Renal cortex interstitium (tissue), 11 donors: Measurements from ENCODE around the gene HES1. TPM values are rescaled to one million over a fixed set of nuclear protein-coding genes. Genes with fewer than 3 reads are reported as not detected.
A peak's percentile ranks its signal among the peaks of the same experiment; 100 is the strongest.

Experiments
- DNase-seq, 11 donors: peaks; one replicate each; pipeline ENCODE4 v3.0.0-alpha.2; 2013; ENCODE audit warnings: low read depth in 9 of 11, low spot score in 4 of 11; ENCODE audit errors: extremely low read depth in 1 of 11
- polyA plus RNA-seq, 3 donors: library from polyadenylated mRNA; unstranded; fragments of 120-200 nt; gene quantifications; one replicate each; pipeline ENCODE4 v1.2.1, GENCODE V29; 2013; ENCODE audit not compliant: insufficient read length in 3 of 3

HES1 gene
- polyA plus RNA-seq, 3 donors, result 73.7 to 94.9 (median 76.1) TPM

DNA sequence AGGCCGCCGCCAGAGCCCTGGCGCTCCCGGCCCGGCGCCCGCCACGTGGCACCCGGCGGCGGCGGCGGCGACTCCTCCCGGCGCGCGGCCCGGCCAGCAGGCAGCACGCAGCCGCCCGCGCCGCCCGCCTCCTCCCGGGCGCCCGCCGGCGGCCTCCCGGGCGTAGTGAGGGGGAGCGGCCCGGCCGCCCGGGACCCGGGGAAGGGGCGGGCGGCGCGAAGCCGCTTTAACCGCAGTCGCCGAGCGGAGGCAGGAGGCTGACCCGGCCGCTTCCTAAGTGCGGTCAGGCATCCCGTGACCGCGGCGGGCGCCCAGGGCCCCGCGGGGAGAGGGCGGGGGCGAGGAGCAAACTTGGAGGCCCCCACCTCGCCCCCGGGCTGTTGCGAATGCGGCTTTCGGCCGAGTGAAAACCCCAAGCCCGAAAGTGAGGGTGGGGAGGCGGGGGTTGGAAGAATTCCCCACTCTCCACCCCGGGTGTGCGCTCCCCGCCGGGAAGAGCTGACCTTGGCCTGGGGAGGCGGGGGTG, 1.7 kb upstream of the HES1 start:
- DNase-seq, result peak in 5 of 11 donors; percentile 56 to 81 (median 78)

DNA sequence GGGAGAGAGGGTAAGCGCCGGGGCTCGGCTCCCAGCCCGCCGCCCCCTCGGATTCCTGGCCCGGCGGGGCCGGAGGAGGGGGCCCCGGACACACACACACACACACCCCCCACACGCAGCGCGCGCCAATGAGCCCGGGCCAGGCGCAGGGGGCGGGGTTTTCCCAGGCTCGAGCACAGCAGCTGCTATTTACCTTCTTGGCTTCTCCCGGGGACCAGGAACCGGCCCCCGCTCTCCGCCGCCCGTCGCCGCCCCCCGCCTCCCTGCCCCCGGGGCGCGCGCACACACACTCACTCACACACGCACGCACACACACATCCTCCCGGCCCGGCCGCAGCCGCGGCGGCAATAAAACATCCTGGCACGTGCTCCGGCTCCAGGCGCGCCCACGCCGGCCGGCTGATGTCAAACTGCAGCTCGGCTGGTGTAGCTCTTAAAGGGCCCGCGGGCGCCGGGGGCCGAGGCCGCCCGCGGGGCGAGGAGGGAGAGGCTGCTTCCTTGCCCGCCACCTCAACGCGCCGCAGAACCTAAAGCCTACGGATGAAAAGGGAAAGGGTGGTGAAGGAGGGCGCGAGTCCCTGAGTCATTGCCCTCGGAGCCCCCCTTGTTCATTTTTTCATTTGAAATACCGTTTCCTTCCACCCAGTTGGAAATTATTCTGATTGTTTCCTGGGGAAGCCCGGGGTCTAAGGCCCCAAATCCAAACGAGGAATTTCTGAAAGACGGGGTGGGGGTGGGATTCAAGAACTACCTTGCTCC, 1.0 kb upstream of the HES1 start:
- peak in 10 of 11 donors; percentile 83 to 96 (median 94) for DNase-seq

DNA sequence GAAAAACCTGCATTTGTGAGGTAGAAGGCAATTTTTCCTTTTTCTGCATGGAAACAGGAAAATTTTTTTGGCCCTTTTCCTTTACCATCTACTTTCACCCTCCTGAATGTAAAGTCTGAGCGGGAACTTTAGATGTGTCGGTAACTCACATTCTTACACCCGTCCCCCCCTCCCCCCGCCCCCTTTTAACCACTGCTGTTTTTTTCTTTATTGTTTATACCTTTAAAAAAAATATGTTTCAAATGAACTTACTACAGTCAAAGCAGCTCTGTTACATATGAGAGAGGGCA, 487 bp upstream of the HES1 start:
- no peak for DNase-seq

DNA sequence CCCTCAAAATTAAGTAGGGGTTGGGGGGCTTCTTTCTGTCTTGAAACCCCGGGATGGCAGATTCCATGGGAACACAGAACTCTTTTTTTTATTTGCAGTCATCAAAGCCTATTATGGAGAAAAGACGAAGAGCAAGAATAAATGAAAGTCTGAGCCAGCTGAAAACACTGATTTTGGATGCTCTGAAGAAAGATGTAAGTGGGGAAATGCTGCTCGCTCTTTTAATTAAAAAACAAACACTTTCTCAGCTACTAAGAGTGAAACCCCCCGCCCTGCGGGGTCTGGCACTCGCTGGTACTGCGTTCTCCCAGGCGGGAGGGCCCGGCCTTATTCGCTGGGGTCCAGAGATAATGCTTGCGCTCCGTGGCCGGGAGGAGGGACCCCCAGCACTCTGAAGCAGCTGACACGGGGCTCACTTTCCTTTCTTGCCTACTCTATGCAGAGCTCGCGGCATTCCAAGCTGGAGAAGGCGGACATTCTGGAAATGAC, 615 bp downstream of the HES1 start:
- no peak for DNase-seq

DNA sequence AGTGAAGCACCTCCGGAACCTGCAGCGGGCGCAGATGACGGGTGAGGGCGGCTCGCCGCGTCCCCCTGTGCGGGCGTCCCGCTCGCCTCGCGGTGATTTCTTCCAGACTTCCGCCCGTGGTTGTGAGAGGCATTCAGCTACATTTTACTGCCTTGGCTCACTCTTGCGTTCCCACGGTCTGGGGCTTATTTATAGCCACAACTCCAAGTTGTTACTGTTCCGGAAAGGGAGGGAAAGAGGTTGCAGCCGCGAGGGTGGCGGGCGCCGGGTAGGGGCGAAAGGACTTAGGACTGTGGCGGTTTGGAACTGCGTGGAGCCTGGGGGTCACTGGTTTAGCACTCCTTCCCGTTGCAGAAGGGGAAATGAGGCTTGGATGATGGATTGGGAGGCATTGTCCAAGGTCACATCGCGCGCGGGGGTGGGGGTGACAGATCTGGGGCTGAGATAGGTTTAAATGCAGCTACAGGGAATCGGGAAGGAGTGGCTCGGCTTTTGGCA, 1.1 kb downstream of the HES1 start:
- peak in 4 of 11 donors; percentile 58 to 71 (median 66) for DNase-seq

DNA sequence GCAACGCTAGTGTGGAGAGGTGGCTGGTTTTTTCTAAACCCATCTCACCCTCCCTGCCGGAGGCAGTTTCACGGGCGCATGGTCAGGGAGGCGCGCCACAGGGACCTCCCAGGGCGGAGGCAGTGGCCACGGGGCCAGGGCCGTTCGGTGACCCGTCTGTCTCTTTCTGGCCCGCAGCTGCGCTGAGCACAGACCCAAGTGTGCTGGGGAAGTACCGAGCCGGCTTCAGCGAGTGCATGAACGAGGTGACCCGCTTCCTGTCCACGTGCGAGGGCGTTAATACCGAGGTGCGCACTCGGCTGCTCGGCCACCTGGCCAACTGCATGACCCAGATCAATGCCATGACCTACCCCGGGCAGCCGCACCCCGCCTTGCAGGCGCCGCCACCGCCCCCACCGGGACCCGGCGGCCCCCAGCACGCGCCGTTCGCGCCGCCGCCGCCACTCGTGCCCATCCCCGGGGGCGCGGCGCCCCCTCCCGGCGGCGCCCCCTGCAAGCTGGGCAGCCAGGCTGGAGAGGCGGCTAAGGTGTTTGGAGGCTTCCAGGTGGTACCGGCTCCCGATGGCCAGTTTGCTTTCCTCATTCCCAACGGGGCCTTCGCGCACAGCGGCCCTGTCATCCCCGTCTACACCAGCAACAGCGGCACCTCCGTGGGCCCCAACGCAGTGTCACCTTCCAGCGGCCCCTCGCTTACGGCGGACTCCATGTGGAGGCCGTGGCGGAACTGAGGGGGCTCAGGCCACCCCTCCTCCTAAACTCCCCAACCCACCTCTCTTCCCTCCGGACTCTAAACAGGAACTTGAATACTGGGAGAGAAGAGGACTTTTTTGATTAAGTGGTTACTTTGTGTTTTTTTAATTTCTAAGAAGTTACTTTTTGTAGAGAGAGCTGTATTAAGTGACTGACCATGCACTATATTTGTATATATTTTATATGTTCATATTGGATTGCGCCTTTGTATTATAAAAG, 1.8 kb downstream of the HES1 start:
- peak in 1 of 11 donors; percentile 48 for DNase-seq

DNA sequence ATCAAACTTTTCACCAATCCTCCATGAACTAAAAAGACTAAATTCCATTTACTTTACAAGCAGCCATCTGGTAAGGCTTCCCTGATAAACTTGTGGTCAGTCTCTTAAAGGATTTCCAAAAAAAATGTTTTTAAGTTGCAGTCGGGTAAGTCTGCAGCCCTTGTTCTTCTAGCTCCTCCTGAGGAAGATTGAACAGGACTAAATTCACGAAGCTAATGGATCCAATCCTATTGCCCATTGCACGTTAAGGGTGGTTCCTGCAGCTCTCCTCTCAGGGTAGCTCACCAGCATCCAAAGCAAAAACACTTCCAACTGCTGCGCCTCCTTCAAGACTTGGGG, 2.8 kb downstream of the HES1 start:
- no peak for DNase-seq

DNA sequence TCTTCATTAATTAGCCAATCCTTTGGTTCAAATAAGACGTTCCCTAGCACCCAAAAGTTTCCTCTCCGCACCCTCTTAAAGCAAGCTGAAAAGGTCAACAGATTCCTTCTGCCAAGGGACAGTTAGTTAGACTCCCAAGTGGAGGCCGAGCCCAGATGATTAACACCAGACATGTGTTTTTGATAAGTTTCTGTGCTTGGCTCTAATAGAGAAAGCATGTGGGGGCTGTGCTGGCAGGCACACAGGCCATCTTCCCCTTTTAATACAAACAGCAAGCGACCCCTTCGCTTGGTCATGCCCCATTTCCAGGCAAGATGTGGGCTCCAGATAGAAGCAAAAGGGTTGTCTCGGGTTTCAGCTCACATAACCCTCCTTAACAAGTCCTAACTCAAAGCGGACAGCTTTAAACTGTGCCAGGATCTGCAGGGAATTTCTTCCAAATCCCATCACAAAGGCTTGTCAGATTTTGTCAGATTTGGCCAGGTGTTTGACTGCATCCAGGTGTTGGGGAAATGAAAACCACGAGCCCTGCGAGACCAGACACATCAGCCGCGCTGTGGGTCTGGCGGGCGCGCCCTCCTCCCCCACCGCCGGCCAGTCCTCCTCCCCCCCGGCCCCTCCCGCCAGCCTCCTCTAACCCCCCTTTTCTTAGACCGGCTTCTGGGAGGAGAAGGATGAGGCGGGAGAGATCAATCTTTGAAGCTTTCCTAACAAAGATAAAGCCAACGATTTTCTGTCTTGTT, 3.3 kb downstream of the HES1 start:
- peak in 5 of 11 donors; percentile 50 to 84 (median 71) for DNase-seq

DNA sequence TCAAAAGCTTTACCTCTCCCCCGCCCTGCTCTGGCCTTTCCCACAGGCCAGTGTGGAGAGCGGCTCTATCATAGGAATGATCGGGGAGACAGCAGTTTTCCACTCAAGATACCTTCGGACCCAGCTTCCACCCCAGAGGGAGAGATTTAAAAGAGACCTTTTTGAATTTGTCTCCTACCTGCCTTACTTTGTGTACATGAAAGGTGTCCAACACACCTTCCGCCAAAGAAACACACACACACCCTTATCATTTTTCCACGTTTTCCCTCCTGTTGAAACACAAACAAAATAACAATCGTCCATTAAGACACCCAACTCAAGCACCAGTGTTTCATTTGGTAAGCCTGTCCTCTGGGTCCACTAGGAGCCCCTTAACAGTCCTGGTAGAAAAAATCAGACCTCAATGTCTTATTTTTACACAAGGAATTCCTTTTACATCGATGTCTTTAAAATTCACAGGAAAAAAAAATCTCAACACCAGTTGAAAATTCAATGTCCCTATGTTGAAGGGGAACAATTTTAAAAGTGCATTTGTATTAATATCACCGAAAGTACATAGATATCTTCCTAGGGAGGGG, 4.0 kb downstream of the HES1 start:
- DNase-seq, result no peak

DNA sequence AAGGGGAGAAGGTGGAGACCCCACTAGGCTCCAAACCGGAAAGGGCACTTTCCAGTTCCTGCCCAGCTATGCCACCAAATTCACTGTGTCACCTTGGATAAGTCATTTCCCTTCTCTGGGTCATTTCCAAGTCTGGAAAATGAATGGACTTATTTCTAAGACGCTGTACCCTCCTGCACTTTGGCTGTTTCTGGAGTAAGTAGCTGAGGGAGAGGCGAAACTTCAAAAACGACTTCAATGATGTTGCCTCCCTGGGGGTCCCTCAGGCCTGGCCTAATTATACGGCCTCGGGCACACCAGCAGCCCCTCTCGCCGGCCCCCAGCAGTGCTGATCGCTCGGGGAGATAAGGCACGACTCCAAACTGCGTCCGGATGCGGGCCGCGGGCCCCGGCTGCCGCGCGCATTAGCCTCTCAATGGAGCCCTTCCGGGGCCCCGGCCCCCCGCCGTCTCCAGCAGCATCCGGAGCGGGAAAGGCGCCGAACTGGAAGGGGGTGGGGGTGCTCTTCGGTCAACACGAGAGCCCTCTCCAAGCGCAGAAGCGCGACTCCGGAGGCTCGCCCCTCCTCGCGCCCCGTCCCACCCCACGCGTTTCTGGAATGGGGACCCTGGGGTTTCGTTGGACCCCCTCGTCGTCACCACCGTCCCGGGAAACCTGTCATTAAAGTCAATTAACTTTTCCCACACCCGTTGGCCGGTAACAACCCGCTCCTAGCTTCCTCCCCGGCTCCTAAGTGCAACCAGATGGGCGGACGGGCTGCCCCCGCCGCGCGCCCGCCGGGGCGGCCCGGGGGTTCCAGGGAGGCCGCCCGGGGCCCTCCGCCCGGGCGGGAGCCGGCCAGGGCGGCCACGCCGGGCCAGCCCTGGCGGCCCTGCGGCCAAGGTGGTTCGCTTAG, 4.8 kb downstream of the HES1 start:
- DNase-seq, result peak in 5 of 11 donors; percentile 48 to 79 (median 64)

DNA sequence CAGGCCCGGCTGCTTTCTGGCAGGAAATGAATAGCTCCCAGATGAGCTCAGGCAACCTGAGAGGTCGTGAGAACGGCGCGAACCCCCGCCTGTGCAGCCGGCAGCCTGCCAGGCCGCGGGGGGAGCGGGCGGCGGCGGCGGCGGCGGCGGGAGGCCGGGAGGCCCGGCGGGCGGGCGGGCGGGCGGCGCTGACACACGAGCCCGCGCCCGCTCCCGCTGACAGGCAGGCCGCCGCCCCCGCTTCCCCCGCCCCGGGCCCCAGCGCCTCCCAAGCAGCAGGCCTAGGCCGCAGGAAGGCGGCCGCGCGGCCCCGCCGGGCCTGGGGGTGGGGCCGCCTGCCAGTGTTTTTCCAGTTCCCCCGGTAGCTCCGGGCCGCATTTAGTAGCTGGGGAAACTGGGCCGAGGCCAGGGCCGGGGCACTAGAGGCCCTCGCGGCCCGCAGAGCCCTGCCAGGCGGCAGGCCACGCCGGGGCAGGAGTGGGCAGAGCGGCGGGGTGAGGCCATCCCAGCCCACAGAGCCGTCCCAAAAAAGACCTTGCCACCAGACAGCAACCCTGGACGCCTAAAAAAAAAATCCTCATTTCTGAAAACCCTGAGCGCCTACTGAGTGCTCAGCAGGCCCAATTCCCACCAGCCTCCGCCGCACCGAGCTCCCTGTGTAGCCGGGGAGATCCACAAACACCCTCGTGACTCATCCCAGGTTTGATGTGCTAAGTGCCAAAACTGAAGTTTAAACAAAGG, 5.6 kb downstream of the HES1 start:
- DNase-seq, result peak in 6 of 11 donors; percentile 60 to 87 (median 82)

DNA sequence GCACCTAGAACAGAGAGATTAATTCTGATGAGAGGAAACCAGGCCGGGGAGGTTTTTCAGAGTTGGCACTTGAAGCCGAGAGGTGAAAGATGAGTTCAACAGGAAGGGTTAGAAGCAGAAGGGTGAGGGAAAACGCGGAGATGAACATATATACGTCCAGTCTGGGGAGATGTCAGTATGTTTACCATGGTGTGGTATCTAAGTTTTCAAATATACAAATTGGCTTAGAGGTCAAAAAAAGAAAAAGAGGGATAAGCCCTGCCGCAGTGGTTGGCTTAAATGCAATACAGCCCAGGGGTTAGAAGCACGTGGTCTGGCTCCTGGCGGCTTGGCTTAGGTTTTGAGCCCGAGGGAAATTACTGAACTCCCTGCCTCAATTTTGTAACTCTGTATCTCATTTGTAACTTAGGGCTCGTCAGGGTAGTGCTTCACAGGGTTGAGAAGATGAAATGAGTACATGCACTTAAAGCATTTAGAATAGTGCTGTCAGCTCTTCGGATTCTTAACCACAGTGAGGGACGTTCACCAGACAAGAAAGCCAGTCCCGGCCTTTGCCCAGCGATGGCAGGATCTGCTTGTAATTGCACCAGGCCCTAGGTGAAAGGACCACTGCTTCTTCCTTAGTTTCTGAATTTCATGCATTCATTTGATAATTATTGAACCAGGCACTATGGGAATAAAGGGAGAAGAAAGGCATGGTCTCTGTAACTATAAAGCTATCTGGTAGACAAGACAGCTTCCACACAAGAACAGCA, 6.4 kb downstream of the HES1 start:
- no peak for DNase-seq

DNA sequence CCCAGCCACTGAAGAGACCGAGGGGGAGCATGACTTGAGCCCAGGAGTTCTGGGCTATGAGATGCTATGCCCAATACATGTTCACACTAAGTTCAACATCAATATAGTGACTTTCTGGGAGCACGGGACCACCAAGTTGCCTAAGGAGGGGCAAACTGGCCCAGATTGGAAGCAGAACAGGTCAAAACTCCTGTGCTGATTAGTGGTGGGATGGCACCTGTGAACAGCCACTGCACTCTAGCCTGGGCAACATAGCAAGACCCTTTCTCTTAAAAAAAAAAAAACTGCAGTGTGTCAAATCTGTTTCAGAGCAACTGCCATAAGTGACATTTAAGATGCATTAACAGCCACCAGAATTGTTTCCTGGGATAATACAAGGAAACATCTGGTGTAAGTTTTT, 9.8 kb downstream of the HES1 start:
- no peak for DNase-seq

DNA sequence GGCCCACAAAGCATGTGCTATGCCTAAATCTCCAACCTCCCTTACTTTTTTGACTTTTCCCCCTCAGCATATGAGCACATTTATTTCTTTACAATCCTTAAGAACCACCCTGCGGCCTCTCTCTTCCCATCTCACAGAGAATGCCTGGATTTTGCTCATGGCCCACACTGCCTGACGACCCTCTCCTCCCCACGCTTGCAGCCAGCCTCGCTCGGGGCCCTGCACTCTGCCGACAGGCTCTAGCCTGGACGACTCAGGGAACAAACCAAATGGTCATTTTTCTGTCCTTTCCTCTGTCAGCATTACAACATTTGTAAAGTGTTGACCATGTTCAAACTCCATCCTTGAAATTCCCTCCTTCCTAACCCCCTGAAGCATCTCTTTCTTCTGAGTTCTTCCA, 11.7 kb downstream of the HES1 start:
- no peak for DNase-seq

DNA sequence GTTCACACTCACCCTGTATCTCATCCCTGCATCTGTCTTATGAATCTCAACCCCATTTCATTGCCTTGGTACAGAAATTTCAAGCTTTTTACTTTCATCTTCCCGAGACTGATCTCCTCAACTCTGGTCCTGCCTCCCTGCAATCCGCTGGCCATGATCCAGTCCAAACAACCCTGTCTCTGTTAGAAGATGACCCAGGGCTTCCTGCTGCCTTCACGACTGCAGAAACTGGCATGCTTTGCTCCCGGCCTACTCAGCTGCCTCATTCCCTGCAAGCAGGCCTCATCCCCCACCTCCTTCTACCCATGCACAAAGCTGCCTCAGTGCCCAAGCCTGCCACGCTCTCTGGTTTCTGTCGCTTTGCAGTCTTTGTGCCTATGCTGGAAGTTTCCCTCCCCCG, 12.4 kb downstream of the HES1 start:
- DNase-seq, result no peak

DNA sequence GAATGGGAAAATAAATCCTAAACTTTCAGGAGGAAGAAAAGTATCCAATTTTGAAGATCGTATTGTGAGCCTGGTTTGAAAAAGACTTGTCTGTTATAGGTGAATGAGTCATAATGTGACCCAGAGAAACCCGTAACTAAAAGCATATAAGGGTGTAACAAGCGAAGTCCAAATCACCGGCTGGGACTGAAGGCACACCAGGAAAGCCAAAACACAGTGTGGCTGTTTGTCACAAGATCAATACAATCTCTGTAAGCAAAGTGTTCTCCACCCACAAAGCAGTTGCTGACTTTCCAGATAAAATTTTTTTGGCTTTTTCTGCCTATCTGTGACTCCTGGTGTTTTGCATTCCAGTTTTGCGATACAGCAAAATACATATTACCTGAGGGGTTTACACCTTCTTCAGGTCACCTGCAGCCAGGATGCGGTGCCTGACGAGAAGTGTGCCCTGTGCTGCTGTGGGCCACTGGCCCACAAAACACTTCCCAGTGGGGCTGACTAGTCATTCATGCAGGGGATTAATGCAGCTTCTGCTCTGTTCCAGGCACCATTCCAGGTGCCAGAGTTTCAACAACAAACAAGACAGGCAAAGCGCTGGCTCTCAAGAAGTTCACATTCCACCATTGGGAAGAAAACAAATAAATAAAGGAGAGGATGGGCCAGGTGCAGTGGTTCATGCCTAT, 14.4 kb downstream of the HES1 start:
- DNase-seq, result no peak
